ENCODE data around the gene HEATR5A. TPM values are rescaled to one million over a fixed set of nuclear protein-coding genes. Genes with fewer than 3 reads are reported as not detected.

The HEATR5A gene
- total RNA-seq, 1 donor from 2014 or later: 46.3 TPM

- no peak for DNase-seq
- Histone ChIP-seq H3K4me1 (no peaks in the 10 kb centered on the region), H3K36me3 (peaks cover 32% of the 10 kb centered on the region), H3K9me3 (no peaks in the 10 kb centered on the region), H3K27me3 (no peaks in the 10 kb centered on the region), H3K4me3 (no peak overlapping the region), H3K27ac (no peak overlapping the region)
- intact Hi-C loops (cut with DNase I): no loop called here
- no peak for ATAC-seq
- TF ChIP-seq CTCF (IDR thresholded peaks at IDR 0.05): no peak
Measured at GRCh38 chr14:31402764-31403439, 17.4 kb downstream of the HEATR5A start.

GRCh38 chr14:31401369-31401932, 18.9 kb downstream of the HEATR5A start:
- no peaks in the 10 kb centered on the region for H3K27me3 ChIP-seq
- intact Hi-C loops (cut with DNase I): no loop called here
- no peaks in the 10 kb centered on the region for H3K9me3 ChIP-seq
- peaks cover 37% of the 10 kb centered on the region for H3K36me3 ChIP-seq
- H3K4me3 ChIP-seq: no peak overlapping the region
- ATAC-seq (no peak), DNase-seq (no peak)
- no peak overlapping the region for H3K27ac ChIP-seq
- no peaks in the 10 kb centered on the region for H3K4me1 ChIP-seq
- TF ChIP-seq CTCF (IDR thresholded peaks at IDR 0.05): no peak

- Histone ChIP-seq H3K4me1 (no peaks in the 10 kb centered on the region), H3K9me3 (no peaks in the 10 kb centered on the region), H3K4me3 (no peak overlapping the region), H3K36me3 (peaks cover 46% of the 10 kb centered on the region), H3K27me3 (no peaks in the 10 kb centered on the region), H3K27ac (no peak overlapping the region)
- intact Hi-C loops (cut with DNase I): no loop called here
- no peak for ATAC-seq
- TF ChIP-seq CTCF (IDR thresholded peaks at IDR 0.05): no peak
- no peak for DNase-seq
Measured at GRCh38 chr14:31400031-31400638, 20.2 kb downstream of the HEATR5A start.

GRCh38 chr14:31395572-31396205, 24.7 kb downstream of the HEATR5A start:
- intact Hi-C loops (cut with DNase I): no loop called here
- Histone ChIP-seq H3K9me3 (no peaks in the 10 kb centered on the region), H3K27ac (no peak overlapping the region), H3K4me1 (no peaks in the 10 kb centered on the region), H3K27me3 (no peaks in the 10 kb centered on the region), H3K36me3 (peaks cover 54% of the 10 kb centered on the region), H3K4me3 (no peak overlapping the region)
- DNase-seq (no peak), ATAC-seq (no peak)
- TF ChIP-seq CTCF (IDR thresholded peaks at IDR 0.05): no peak

DNA sequence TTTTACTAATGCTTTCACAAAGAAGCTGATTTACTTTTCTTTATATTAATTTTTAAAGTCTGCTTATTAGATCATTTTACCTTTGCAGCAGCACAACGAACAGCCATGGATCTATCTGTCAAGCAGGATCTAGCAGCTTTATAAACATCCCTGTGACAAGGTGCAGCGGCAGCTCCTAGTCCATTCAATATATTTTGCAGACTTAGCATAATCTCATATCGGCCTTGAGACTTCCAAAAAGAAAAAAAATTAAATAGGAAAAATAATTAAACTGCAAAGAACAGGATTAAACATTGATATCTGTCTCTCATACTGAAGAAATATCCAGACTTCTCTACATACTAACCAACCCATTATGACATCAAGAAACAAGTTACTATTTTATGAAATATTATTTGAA, 25.2 kb downstream of the HEATR5A start:
- TF ChIP-seq CTCF (IDR thresholded peaks at IDR 0.05): no peak

More for the DNA sequence above, 25.2 kb downstream of the HEATR5A start:
- DNase-seq: no peak
- intact Hi-C loops (cut with DNase I): no loop called here
- no peak for ATAC-seq
- Histone ChIP-seq H3K4me1 (no peaks in the 10 kb centered on the region), H3K36me3 (peaks cover 54% of the 10 kb centered on the region), H3K27me3 (no peaks in the 10 kb centered on the region), H3K4me3 (no peak overlapping the region), H3K9me3 (no peaks in the 10 kb centered on the region), H3K27ac (no peak overlapping the region)

All from upper lobe of right lung (tissue), 1 donor.